Measurements from ENCODE around the gene PAX9. TPM values are rescaled to one million over a fixed set of nuclear protein-coding genes. Genes with fewer than 3 reads are reported as not detected.

Gene PAX9
- total RNA-seq, 1 donor from 2014 or later, result 0.52 TPM

DNA sequence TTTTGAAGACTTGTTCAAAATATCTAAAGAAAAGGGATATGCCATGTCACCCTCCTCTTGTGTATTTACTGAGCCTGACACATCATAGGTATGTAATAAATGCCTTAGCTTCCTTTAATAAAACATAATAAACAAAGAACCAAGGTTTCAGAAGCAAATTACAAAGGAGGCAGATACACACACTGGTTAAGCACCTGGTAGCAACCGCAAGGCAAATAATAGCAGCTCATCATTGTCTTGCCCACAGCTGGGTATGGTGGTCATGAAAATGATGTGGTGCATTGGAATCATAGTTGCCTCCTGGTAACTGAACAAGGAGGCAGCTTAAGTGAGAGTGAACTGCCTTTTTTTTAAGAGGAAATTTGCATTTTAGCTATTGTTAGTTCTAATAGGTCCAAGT lies 39.0 kb downstream of the PAX9 start:
- Histone ChIP-seq H3K9ac (ENCODE audit: low read depth in 1 of 3, low read length in 3 of 3) (no peak overlapping the region), H3K9me3 (ENCODE audit: control insufficient read depth in 3 of 3, low read length in 3 of 3) (no peaks in the 10 kb centered on the region)

DNA sequence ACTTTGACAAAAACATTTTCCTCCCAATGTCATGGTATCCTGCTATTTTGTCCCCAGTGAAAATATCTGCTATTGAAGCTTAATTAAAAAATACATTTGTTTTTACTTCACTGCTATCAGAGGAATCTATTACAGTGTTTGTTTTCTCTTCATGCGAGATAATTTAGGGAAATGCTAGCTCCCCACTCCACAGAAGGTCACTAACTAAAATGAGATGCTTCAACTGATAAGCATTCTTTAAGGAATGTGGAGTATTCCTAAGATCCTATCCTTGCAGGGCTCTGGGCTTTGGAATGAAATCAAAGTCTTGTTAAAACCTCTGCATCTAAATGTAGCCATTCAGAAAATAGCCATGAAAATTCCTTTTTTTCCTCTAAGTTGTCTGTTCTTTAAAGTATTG lies 39.5 kb downstream of the PAX9 start:
- Histone ChIP-seq H3K4me1 (ENCODE audit: control insufficient read depth in 3 of 3, insufficient read depth in 3 of 3, low read length in 3 of 3) (no peaks in the 10 kb centered on the region), H3K27ac (ENCODE audit: low read depth, low read length) (no peak overlapping the region), H3K36me3 (ENCODE audit: control insufficient read depth in 3 of 3, insufficient read depth in 3 of 3, low read length in 3 of 3) (no peaks in the 10 kb centered on the region), H3K9ac (ENCODE audit: low read depth in 1 of 3, low read length in 3 of 3) (no peak overlapping the region), H3K27me3 (ENCODE audit: control insufficient read depth in 3 of 3, insufficient read depth in 3 of 3, low read length in 3 of 3) (no peaks in the 10 kb centered on the region), H3K4me3 (ENCODE audit: low read length in 3 of 3) (no peak overlapping the region), H3K9me3 (ENCODE audit: control insufficient read depth in 3 of 3, low read length in 3 of 3) (no peaks in the 10 kb centered on the region)

More for the DNA sequence above, 39.0 kb downstream of the PAX9 start:
- Histone ChIP-seq H3K27ac (ENCODE audit: low read depth, low read length) (no peak overlapping the region), H3K4me3 (ENCODE audit: low read length in 3 of 3) (no peak overlapping the region), H3K36me3 (ENCODE audit: control insufficient read depth in 3 of 3, insufficient read depth in 3 of 3, low read length in 3 of 3) (no peaks in the 10 kb centered on the region), H3K4me1 (ENCODE audit: control insufficient read depth in 3 of 3, insufficient read depth in 3 of 3, low read length in 3 of 3) (no peaks in the 10 kb centered on the region), H3K27me3 (ENCODE audit: control insufficient read depth in 3 of 3, insufficient read depth in 3 of 3, low read length in 3 of 3) (no peaks in the 10 kb centered on the region)

- no peak overlapping the region for H3K9ac ChIP-seq (ENCODE audit: low read depth in 1 of 3, low read length in 3 of 3)
- H3K4me3 ChIP-seq (ENCODE audit: low read length in 3 of 3), result no peak overlapping the region
- no peaks in the 10 kb centered on the region for H3K4me1 ChIP-seq (ENCODE audit: control insufficient read depth in 3 of 3, insufficient read depth in 3 of 3, low read length in 3 of 3)
Observed at GRCh38 chr14:36702474-36702873, 40.8 kb downstream of the PAX9 start.

DNA sequence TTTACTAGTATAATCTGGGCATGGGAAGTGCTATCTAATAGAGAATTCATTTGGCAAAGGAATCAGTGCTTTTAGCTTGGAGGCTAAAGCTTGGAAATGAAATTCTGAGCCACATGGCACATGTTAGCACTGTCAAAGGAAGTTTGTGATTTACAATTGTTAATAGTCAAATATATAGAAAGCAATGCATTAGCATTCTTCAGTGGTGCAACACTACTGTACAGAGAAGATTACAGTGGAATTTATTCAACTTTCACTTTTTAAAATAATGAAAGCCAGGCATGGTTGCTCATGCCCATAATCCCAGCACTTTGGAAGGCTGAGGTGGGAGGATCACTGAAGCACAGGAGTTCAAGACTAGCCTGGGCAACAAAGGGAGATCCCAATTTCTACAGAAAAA lies 45.9 kb downstream of the PAX9 start:
- Histone ChIP-seq H3K4me3 (ENCODE audit: low read length in 3 of 3) (no peak overlapping the region), H3K9ac (ENCODE audit: low read depth in 1 of 3, low read length in 3 of 3) (no peak overlapping the region), H3K36me3 (ENCODE audit: control insufficient read depth in 3 of 3, insufficient read depth in 3 of 3, low read length in 3 of 3) (no peaks in the 10 kb centered on the region), H3K27ac (ENCODE audit: low read depth, low read length) (no peak overlapping the region), H3K27me3 (ENCODE audit: control insufficient read depth in 3 of 3, insufficient read depth in 3 of 3, low read length in 3 of 3) (no peaks in the 10 kb centered on the region), H3K9me3 (ENCODE audit: control insufficient read depth in 3 of 3, low read length in 3 of 3) (no peaks in the 10 kb centered on the region), H3K4me1 (ENCODE audit: control insufficient read depth in 3 of 3, insufficient read depth in 3 of 3, low read length in 3 of 3) (no peaks in the 10 kb centered on the region)

More at GRCh38 chr14:36702474-36702873, 40.8 kb downstream of the PAX9 start:
- H3K9me3 ChIP-seq (ENCODE audit: control insufficient read depth in 3 of 3, low read length in 3 of 3), result no peaks in the 10 kb centered on the region
- no peak overlapping the region for H3K27ac ChIP-seq (ENCODE audit: low read depth, low read length)
- H3K27me3 ChIP-seq (ENCODE audit: control insufficient read depth in 3 of 3, insufficient read depth in 3 of 3, low read length in 3 of 3), result no peaks in the 10 kb centered on the region
- H3K36me3 ChIP-seq (ENCODE audit: control insufficient read depth in 3 of 3, insufficient read depth in 3 of 3, low read length in 3 of 3), result no peaks in the 10 kb centered on the region

DNA sequence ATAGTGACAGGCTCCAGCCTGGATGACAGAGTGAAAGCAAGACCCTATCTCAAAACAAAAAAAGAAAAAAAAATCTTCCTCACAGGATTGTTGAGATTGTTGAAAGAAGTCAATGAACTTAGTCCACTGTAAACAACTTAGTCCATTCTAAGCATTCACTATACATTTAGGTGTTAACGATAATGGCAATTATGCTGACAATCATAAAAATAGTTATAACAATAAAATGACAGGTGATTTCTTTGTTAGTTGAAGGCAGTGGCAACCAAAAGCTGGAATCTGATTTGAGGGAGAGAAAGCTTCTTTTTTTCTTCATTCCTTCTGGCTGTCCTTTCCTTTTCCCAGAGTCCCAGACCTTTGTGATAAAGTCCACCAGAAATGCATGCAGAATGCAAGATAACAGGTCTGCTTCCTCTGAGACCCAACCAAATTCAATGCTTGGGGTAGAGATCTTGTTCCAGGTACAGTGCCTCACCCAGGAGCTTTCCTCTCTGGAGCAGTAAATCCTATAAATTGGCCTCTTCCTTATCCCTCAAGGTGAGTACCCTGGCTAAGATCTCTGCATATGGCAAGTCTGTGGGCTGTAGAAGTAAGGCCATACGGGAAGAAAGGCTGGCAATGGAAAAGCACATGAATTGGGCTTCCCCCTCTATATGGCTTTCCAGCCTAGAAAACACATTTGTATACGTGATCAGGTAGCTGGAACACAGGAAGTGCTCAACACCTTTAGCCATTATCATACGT lies 52.5 kb downstream of the PAX9 start:
- no peak overlapping the region for H3K27ac ChIP-seq (ENCODE audit: low read depth, low read length)
- H3K4me1 ChIP-seq (ENCODE audit: control insufficient read depth in 3 of 3, insufficient read depth in 3 of 3, low read length in 3 of 3), result no peaks in the 10 kb centered on the region
- no peaks in the 10 kb centered on the region for H3K27me3 ChIP-seq (ENCODE audit: control insufficient read depth in 3 of 3, insufficient read depth in 3 of 3, low read length in 3 of 3)
- H3K36me3 ChIP-seq (ENCODE audit: control insufficient read depth in 3 of 3, insufficient read depth in 3 of 3, low read length in 3 of 3), result no peaks in the 10 kb centered on the region
- H3K4me3 ChIP-seq (ENCODE audit: low read length in 3 of 3), result no peak overlapping the region
- no peaks in the 10 kb centered on the region for H3K9me3 ChIP-seq (ENCODE audit: control insufficient read depth in 3 of 3, low read length in 3 of 3)
- H3K9ac ChIP-seq (ENCODE audit: low read depth in 1 of 3, low read length in 3 of 3), result no peak overlapping the region

DNA sequence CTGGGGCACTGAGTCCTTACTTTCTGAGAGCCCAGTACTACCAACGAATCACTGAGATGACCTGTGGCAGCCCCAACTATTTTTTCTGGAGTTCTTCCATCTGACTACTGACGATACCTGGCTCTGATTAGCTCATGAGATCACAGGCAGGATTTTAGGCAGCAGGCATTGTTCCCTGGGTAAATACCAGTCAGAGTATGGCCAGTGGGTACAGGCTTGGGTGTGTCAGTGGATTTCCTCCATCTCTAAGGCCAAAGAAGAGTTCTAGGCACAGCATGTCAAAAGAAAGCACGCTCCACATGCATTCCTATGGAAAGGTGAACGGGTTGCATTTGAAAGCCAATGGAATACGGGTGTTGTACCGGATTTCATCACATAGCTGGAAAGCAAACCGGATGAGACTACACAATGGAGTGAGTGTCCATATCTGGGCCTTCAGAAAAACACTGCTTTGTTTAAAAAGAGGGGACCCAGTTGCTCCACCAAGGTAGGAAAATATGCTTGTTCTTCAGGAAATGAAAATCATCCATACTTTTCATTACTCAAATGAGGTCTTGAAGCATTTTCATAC lies 55.0 kb downstream of the PAX9 start:
- no peak overlapping the region for H3K4me3 ChIP-seq (ENCODE audit: low read length in 3 of 3)
- H3K4me1 ChIP-seq (ENCODE audit: control insufficient read depth in 3 of 3, insufficient read depth in 3 of 3, low read length in 3 of 3), result no peaks in the 10 kb centered on the region
- no peak overlapping the region for H3K27ac ChIP-seq (ENCODE audit: low read depth, low read length)
- H3K27me3 ChIP-seq (ENCODE audit: control insufficient read depth in 3 of 3, insufficient read depth in 3 of 3, low read length in 3 of 3), result no peaks in the 10 kb centered on the region
- H3K9me3 ChIP-seq (ENCODE audit: control insufficient read depth in 3 of 3, low read length in 3 of 3), result no peaks in the 10 kb centered on the region
- no peak overlapping the region for H3K9ac ChIP-seq (ENCODE audit: low read depth in 1 of 3, low read length in 3 of 3)
- no peaks in the 10 kb centered on the region for H3K36me3 ChIP-seq (ENCODE audit: control insufficient read depth in 3 of 3, insufficient read depth in 3 of 3, low read length in 3 of 3)

- H3K27me3 ChIP-seq (ENCODE audit: control insufficient read depth in 3 of 3, insufficient read depth in 3 of 3, low read length in 3 of 3), result no peaks in the 10 kb centered on the region
- no peak overlapping the region for H3K27ac ChIP-seq (ENCODE audit: low read depth, low read length)
Observed at GRCh38 chr14:36717363-36717762, 55.7 kb downstream of the PAX9 start.

DNA sequence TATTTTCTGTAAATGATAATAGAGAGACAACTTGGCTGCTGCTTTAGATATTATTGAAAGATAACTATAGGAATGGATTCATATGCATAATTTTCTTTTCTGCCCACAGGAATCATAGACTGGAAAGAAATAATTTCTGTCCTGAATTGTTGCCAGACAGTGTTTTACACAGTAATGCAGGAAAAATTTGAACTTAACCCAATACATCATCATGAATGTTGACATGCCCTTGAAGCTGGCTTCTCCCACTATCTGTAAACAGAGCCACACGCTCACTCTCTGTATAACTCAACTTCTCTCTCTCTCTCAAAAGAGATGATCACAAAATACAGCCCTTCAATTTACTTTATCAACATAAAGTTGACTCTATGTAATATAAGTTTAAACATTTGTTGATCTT lies 56.6 kb downstream of the PAX9 start:
- no peaks in the 10 kb centered on the region for H3K9me3 ChIP-seq (ENCODE audit: control insufficient read depth in 3 of 3, low read length in 3 of 3)
- no peak overlapping the region for H3K4me3 ChIP-seq (ENCODE audit: low read length in 3 of 3)

More at GRCh38 chr14:36717363-36717762, 55.7 kb downstream of the PAX9 start:
- no peak overlapping the region for H3K4me3 ChIP-seq (ENCODE audit: low read length in 3 of 3)
- H3K9me3 ChIP-seq (ENCODE audit: control insufficient read depth in 3 of 3, low read length in 3 of 3), result no peaks in the 10 kb centered on the region
- H3K36me3 ChIP-seq (ENCODE audit: control insufficient read depth in 3 of 3, insufficient read depth in 3 of 3, low read length in 3 of 3), result no peaks in the 10 kb centered on the region
- no peak overlapping the region for H3K9ac ChIP-seq (ENCODE audit: low read depth in 1 of 3, low read length in 3 of 3)
- no peaks in the 10 kb centered on the region for H3K4me1 ChIP-seq (ENCODE audit: control insufficient read depth in 3 of 3, insufficient read depth in 3 of 3, low read length in 3 of 3)

GRCh38 chr14:36719823-36720222 lies 58.2 kb downstream of the PAX9 start:
- no peaks in the 10 kb centered on the region for H3K4me1 ChIP-seq (ENCODE audit: control insufficient read depth in 3 of 3, insufficient read depth in 3 of 3, low read length in 3 of 3)
- no peak overlapping the region for H3K27ac ChIP-seq (ENCODE audit: low read depth, low read length)
- H3K36me3 ChIP-seq (ENCODE audit: control insufficient read depth in 3 of 3, insufficient read depth in 3 of 3, low read length in 3 of 3), result no peaks in the 10 kb centered on the region
- H3K27me3 ChIP-seq (ENCODE audit: control insufficient read depth in 3 of 3, insufficient read depth in 3 of 3, low read length in 3 of 3), result no peaks in the 10 kb centered on the region
- no peak overlapping the region for H3K9ac ChIP-seq (ENCODE audit: low read depth in 1 of 3, low read length in 3 of 3)
- no peaks in the 10 kb centered on the region for H3K9me3 ChIP-seq (ENCODE audit: control insufficient read depth in 3 of 3, low read length in 3 of 3)
- H3K4me3 ChIP-seq (ENCODE audit: low read length in 3 of 3), result no peak overlapping the region

More for the DNA sequence above, 56.6 kb downstream of the PAX9 start:
- Histone ChIP-seq H3K27me3 (ENCODE audit: control insufficient read depth in 3 of 3, insufficient read depth in 3 of 3, low read length in 3 of 3) (no peaks in the 10 kb centered on the region), H3K36me3 (ENCODE audit: control insufficient read depth in 3 of 3, insufficient read depth in 3 of 3, low read length in 3 of 3) (no peaks in the 10 kb centered on the region), H3K9ac (ENCODE audit: low read depth in 1 of 3, low read length in 3 of 3) (no peak overlapping the region), H3K4me1 (ENCODE audit: control insufficient read depth in 3 of 3, insufficient read depth in 3 of 3, low read length in 3 of 3) (no peaks in the 10 kb centered on the region), H3K27ac (ENCODE audit: low read depth, low read length) (no peak overlapping the region)

DNA sequence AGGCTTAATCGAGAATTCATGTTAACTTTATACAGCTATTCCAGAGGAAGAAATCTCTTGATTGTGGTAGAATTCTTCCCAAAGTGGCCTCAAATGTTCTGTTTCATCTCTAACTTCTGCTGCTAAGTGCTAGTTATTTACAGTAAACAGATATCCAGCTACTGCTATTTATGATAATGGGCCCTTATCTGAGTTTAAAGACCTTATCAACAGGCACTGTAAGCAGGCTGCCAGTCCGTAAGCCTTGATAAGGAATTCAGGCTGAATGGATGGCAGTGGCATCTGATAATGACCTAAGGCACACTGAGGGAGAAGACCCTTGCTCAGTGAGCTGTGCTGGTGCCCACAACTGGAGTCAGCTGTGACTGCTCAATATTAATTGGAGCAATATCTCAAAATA lies 59.0 kb downstream of the PAX9 start:
- Histone ChIP-seq H3K9me3 (ENCODE audit: control insufficient read depth in 3 of 3, low read length in 3 of 3) (no peaks in the 10 kb centered on the region), H3K4me1 (ENCODE audit: control insufficient read depth in 3 of 3, insufficient read depth in 3 of 3, low read length in 3 of 3) (no peaks in the 10 kb centered on the region), H3K27me3 (ENCODE audit: control insufficient read depth in 3 of 3, insufficient read depth in 3 of 3, low read length in 3 of 3) (no peaks in the 10 kb centered on the region)

More for the DNA sequence above, 59.0 kb downstream of the PAX9 start:
- no peak overlapping the region for H3K4me3 ChIP-seq (ENCODE audit: low read length in 3 of 3)
- H3K9ac ChIP-seq (ENCODE audit: low read depth in 1 of 3, low read length in 3 of 3), result no peak overlapping the region
- H3K27ac ChIP-seq (ENCODE audit: low read depth, low read length), result no peak overlapping the region
- no peaks in the 10 kb centered on the region for H3K36me3 ChIP-seq (ENCODE audit: control insufficient read depth in 3 of 3, insufficient read depth in 3 of 3, low read length in 3 of 3)
